ENCODE results near the gene SYNJ2. TPM values are rescaled to one million over a fixed set of nuclear protein-coding genes. Genes with fewer than 3 reads are reported as not detected.
A peak's percentile ranks its signal among the peaks of the same experiment; 100 is the strongest.
"Not testable (repeated sequence)": the region's sequence is repeated elsewhere in the genome, so short reads cannot be mapped to it uniquely, and the experiment has no call there.

SYNJ2 gene
- polyA plus RNA-seq, 3 donors, result 9.5 to 10.3 (median 10.3) TPM

DNA sequence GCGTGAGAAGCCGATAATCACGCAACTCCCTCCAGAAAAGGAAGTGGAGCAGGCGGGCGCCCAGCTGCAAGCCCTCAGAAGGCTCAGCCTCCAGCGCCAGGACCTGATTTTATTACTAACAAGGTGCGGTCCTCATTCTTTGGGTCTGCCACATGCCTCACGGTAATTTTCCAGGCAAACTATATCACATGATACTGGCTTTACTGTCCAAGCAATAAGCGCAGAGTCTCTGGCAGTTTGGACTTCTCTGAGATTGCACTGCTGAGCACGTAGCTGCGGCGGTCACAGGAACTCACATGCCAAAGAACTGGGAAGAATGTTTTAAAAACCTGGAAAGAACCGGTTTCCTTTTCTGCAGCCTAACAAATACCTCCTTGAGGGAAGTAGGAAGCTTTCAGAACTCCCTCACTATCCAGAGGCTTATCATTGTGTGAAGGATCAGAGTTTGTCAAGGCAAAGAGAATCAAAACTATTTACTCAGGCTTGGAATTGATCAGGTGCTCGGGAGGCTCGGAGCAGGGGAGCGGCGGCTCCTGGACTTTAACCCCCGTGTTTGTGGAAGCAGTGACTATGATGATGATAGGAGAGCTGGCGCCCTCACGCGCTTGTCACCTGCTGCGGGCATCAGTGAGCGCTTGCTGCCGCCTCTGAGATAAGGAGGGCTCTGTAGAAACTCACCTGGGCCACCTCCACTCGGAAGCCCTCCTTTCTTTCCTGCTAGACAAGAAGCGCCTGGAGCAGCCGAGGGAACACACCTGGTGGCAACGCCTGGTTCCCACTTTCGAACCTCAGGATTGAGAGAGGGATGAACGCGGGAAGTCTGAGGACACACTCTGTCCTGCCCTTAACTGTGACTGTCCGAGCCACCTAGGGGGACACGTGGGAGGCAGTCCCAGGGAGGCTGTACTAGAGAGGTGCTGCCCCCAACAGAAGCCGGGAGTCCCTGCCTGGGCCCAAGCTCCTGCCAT is 27.2 kb upstream of the SYNJ2 start:
- peak; percentile 19 to 27 (median 20) for DNase-seq (ENCODE audit: low read depth in 3 of 3, low spot score in 2 of 3)

DNA sequence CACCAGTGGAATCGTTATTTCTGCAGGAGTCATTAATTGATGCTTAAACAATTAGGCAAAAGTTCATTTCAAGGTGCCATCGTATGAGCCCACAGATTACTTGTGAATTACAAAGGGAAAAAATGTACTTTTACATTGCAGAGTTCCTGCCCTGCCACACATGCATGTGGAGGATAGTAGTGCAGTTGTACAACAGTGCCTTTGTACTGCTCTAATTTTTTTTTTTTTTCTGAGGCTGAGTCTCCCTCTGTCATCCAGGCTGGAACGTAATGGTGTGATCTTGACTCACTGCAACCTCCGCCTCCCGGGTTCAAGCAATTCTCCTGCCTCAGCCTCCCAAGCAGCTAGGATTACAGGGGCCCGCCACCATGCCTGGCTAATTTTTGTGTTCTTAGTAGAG is 26.0 kb upstream of the SYNJ2 start:
- no peak for DNase-seq (ENCODE audit: low read depth in 3 of 3, low spot score in 2 of 3)

DNA sequence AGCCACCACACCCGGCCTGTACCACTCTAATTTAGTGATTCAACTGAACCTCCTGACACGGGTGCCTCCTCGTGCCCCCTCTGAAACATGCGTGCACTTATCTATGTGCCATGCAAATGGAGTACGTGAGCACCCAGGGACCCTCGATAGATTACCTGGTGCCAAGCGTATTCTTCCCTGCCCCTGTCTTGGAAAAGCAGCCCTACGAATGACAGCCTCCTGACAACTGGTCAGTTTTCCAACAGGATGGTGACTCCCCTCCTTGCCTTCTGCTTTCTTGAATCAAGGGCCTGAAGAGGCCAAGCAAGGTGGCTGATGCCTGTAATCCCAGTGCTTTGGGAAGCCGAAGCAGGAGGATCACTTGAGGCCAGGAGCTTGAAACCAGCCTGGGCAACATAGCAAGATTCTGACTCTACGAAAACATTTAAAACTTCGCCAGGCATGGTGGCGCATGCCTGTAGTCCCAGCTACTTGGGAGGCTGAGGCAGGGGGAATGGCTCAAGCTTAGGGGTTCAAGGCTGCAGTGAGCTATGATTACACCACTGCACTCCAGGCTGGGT is 25.4 kb upstream of the SYNJ2 start:
- DNase-seq (ENCODE audit: low read depth in 3 of 3, low spot score in 2 of 3), result no peak

DNA sequence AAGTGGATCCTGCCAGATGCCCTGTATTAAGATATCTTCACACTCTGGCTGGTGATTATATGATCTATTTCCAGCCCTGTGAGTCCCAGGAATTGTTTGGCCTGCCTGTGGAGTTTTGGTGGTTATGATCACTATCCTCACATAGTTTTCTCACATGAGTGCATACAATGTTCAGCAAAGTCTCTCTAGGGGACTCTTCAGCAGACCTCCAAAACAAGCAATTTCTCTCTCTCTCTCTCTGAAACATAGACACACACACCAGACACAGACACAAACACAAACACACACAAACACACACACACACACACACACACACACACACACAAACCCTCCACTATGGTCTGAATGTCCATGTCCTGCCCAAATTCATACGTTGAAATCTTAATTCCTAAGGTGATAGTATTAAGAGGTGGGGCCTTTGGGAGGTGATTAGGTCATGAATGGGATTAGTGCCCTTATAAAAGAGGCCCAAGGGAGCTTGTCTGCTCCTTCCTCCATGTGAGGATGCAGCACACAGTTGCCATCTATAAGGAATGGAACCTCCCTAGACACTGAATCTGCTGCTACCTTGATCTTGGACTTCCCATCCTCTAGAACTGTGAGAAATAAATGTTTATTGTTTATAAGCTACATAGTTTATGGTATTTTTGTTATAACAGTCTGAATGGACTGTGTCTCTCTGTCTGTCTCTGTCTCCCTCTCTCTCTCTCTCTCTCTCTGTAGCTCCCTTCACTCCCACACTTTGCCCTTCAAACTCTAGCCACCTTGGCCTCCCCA is 22.0 kb upstream of the SYNJ2 start:
- no peak for DNase-seq (ENCODE audit: low read depth in 3 of 3, low spot score in 2 of 3)

DNA sequence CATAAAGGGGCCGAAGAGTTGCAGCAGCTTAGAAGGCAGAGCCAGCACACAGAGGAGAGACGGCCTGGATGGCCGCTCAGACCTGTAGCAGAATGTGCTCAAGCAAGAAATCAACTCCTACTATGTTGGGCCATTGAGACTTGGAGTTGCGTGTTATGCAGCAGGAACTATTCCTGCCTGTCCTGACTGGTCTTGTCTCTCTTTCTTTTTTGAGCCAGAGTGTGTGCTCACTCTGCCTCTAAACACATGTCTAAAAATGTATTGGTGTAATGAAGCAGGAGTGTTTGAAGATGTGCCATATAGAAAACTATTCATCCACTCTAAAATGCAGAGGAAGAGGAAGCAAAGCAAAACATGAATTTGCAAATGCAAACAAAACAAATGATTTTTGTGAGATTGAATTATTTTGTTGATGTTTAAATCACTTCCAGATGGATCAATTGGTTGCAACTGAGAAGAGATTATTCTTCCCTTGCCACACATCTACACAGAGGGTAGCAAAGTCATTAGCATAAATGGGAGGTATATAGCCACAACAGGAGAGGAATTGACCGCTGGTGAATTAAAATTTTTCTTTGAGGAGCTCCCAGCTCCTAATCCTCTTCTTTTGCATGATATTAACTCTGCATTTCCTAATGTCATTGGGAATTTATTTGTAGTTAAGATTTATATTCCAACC is 20.4 kb upstream of the SYNJ2 start:
- DNase-seq (ENCODE audit: low read depth in 3 of 3, low spot score in 2 of 3), result no peak

DNA sequence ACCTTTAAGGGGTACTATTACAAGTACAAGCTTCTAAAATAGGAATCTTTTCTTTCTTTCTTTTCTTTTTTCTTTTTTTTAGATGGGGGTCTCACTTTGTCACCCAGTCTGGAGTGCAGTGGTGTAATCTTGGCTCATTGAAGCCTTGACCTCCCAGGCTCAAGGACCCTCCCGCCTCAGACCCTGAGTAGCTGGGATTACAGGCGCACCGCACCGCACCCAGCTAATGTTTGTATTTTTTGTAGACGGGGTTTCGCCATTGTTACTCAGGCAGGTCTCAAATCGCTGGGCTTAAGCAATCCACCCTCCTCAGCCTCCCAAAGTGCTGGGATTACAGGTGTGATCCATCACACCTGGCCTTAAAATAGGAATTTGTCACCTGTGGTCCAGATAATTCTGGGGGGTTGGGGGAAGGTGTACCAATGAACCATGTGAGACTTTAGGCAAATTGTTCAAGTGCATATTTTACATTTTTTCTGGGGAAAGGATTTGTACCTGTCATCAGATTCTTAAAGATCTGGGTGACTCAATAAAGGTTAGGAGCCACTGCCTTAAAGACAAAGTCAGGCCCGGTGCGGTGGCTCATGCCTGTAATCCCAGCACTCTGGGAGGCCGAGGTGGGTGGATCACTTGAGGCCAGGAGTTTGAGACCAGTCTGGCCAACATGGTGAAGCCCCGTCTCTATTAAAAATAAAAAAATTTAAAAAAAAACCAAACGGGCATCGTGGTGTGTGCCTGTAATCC is 19.7 kb upstream of the SYNJ2 start:
- DNase-seq (ENCODE audit: low read depth in 3 of 3, low spot score in 2 of 3), result no peak

DNA sequence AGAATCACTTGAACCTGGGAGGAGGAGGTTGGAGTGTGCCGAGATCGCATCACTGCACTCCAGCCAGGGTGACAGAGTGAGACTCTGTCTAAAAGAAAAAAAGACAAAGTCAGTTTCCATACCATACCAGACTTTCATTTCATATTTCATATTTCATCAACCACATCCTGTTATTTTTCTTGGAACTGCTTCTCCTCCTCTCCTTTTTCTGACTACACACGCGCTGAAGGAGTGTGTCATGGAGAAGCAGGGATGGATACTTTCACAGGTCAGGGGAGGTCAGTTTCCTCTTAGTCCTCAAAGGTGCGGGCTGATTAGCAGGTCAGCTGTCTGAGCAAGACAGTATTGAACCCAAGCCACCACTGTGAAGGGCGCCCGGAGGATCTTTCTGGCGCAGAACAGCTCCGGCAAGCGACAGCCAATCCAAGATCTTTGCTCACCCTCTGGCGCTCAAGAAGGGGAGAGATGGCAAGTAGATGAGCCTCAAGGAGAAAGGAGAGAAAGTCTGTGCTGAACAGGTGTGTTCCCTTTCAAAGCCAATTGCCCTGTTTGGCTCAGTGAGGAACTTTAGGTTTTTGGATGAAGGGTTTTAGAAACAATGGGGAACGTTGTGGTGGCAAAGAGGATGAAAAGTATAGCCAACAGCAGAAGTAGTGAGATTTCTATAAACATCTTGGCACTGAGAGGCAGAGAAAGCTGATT is 18.9 kb upstream of the SYNJ2 start:
- DNase-seq (ENCODE audit: low read depth in 3 of 3, low spot score in 2 of 3), result no peak

DNA sequence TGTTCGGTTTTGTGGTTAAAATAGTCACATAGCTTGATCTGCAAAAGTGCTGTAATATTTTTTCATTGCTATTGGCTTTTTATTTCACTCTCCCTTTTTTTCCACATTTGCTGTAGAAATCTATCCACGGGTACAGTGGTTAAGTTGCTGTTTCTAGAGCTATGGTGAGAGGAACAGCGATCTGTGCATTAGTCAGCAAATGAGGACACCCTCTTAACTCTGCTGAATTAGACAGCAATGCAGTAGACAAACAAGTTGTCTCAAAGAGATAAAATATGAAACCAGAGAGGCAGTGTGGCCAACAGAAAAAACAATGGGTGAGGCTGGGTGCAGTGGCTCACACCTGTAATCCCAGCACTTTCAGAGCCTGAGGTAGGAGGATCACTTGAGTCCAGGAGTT is 17.6 kb upstream of the SYNJ2 start:
- no peak for DNase-seq (ENCODE audit: low read depth in 3 of 3, low spot score in 2 of 3)

DNA sequence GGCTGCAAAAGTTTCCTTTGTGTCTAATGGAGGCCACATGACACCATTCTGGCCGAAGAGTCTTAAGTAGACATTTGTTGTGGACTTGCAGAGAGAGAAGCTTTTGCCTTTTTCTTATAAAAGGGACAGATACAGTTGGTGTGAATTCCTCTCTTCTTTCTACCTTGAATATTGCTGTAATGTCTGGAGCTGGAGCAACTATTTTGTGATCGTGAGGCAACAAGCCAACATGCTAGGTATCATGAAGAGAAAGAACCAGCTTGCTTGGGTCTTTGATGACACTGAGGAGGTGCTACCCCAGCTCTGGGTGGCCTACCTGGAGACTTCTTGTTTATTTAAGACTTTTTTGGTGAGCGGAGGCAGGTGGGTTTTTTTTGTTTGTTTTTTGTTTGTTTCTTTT is 16.3 kb upstream of the SYNJ2 start:
- no peak for DNase-seq (ENCODE audit: low read depth in 3 of 3, low spot score in 2 of 3)

DNA sequence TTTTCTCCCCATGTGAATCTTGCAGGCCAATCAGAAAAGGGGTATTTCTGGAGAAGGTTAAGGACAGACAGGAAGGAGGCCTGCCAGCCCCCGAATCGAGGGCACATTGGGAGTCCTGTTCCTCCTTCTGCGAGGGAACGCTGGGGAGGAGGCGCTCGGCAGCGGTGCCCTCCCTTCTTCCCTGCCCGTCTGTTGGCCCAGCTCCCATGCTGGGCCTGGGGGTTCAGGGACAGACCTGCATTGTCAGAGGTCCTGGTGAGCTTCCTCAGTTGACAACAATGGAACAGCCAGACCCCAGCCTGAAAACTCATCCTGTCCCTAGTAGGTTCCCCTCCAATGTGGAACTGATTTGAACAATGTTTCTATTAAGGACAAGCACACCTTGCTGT is 15.1 kb upstream of the SYNJ2 start:
- DNase-seq (ENCODE audit: low read depth in 3 of 3, low spot score in 2 of 3), result no peak

DNA sequence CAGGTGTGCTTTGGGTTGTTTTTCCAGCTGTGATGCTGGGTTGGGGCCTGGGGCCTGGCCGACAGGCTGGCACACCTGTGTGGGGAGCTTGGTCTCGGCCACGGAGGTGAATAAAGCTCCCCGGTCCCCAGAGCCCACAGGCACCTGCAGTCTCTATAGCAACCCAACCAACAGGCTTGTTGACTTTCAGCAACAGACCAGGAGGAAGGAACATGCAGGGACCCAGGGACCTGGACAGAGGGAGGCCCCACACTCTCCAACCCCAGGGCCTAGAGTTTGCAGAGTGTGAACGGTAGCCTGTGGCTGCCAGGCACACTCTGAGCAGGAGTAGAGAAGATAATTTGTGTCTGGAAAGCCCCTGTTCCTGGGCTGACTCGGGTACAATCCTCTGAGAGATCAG is 14.6 kb upstream of the SYNJ2 start:
- DNase-seq (ENCODE audit: low read depth in 3 of 3, low spot score in 2 of 3), result no peak

DNA sequence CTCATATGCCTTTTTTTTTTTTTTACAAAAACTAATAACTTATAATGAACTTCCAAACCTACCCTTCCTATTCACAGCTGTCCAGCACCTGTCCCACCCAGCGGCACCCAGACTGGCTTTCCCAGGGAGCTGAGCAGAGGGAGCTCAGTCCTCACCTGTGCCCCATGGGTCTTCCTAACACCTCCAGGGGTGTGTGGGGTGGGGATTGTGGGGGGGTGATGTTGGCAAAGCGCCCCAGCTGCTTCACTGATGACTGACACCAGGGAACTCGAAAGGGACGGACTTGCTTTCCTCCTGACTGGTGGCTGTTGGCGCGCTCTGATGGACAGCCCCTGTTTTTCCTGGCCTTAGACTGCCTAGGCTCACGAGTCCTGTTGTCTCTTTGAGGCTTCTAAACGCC is 14.2 kb upstream of the SYNJ2 start:
- DNase-seq (ENCODE audit: low read depth in 3 of 3, low spot score in 2 of 3), result no peak

DNA sequence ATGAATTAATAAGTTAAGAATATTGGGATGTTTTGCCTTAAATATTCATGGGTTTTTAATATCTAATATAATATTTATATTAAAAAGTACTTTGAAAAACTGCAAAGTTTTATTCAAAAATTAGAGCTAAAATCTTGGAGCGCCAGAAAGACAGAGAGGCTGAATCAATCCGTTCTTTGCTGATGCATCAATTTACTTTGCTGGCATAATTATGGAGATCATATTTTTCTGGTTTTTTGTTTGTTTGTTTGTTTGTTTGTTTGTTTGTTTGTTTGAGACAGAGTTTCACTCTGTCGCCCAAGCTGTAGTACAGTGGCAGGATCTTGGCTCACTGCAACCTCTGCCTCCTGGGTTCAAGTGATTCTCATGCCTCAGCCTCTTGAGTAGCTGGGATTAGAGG is 9.5 kb upstream of the SYNJ2 start:
- DNase-seq (ENCODE audit: low read depth in 3 of 3, low spot score in 2 of 3), result not testable (repeated sequence)

DNA sequence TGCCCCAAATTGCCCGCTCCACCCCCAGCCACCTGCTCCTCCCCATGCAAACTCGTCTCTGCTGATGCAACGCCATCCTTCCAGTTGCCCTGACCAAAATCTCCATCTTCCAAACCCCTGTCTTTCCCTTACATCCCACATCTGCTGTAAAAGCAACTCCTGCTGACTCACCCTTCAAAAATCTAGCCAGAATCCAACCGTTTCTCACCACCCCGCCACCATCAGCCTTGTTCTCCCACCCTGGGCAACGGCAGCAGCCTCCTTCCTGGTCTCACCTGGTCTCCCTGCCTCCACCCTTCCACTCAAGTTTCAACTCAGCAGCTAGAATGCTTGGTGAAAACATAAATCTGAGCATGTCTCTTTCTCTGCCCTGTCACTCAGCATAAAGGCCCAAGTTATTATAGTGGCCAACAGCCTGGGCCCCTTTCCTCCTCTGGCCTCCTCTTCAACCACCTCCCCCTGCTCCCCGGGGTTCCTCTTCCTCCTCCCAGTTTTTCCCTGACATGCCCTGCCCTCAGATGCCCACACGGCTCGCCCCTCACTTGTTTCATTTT is 7.2 kb upstream of the SYNJ2 start:
- DNase-seq (ENCODE audit: low read depth in 3 of 3, low spot score in 2 of 3), result no peak

DNA sequence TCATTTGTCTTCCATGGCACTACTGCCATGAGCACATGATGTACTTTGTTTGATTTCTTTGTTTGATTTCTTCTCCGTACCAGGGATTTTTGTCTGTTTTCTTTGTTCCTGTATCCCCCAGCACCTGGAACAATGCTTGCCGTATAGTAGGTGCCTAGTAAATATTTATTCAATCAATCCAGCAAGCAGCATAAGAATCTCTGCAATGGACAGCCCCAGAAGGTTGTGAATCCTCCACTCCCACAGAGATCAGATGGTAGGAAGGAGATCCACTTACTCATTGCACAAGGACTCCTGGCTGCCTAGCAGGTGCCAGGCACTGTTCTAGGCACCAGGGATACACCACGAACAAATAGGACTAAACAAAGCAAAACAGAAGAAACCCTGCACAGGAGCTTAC is 6.7 kb upstream of the SYNJ2 start:
- no peak for DNase-seq (ENCODE audit: low read depth in 3 of 3, low spot score in 2 of 3)

DNA sequence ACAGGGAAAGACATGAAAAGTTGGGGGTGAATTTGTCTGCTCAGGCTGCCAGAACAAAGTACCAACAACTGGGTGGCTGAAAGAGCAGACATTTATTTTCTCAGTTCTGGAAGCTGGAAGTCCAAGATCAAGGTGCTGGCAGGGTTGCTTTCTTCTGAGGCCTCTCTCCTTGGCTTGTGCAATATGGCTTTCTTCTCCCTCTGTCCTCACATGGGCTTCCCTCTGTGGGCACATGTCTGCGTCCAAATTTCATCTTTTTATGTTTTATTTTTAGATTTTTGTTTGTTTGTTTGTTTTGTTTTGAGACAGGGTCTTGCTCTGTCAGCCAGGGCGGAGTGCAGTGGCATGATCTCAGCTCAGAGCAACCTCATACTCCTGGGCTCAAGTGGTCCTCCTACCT is 6.2 kb upstream of the SYNJ2 start:
- DNase-seq (ENCODE audit: low read depth in 3 of 3, low spot score in 2 of 3), result no peak

DNA sequence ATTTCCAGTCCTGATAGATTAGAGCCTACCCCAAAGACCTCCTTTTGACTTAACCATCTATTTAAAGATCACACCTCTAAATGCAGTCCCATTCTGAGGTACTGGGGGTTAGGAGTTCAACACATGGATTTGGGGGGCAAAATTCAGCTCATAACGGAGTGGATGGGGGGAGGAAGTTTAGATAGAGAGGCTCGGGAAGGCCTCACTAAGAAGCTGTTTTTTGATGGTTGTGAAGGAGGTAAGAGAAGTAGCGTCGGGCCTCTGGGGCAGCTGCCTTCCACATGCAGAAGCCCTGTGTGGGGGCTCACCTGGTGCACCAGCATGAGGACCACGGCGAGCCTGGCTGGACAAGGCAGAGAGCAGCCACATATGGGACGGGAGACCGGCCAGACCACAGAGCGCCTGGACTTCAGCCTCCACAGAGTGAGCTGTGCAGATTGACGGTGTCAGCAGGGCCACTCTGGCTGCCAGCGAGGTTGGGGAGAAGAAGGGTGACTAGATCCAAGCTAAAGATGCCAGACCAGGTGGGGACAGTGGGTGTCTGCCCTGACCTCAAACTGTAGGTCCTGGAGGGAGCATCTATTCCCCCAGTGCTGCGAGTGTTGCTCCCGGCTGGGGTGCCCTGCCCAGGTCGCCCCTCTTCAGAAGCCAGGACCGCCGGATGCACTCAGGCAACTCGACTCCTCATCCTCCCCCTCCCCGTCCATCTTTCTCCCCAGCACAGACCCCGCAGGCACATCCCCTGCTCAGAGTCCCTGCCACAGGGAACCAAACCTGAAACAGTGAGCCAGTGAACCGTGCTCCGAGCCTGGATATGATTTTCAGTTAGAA is 5.1 kb upstream of the SYNJ2 start:
- DNase-seq (ENCODE audit: low read depth in 3 of 3, low spot score in 2 of 3), result no peak

DNA sequence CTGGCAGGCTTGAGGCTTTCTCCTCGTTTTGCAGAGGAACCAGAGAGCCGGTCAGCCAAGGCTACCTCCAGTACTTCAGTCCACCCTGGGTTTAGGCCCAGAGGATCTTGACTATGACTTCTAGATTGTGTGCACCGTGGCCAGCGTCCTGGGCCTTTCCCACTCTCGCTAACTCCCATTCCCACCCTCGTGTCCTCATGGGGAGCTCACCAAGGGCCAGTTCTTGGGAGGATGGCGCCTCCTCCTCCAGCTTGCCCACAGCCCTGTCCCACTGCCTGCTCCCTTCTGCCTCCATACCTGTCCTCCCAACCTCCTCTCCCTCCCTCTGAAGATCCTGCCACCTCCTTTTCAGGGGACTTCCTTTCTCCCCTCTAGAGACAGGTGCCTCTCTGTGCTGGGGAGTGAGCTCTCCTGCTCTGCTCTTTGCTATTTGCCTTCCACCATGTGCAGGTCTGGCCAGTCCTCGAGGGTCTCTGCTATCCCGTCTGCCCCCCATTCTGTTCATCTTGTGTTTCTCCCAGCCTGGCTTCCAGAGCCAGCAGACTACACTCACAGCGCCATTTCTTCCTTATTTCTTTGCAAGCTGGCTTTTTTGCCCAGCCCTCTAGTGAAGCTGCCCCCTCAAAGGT is 4.4 kb upstream of the SYNJ2 start:
- DNase-seq (ENCODE audit: low read depth in 3 of 3, low spot score in 2 of 3), result no peak
